ENCODE measurements around the gene GPR152.
"Not testable (repeated sequence)": the region's sequence is repeated elsewhere in the genome, so short reads cannot be mapped to it uniquely, and the experiment has no call there.

DNA sequence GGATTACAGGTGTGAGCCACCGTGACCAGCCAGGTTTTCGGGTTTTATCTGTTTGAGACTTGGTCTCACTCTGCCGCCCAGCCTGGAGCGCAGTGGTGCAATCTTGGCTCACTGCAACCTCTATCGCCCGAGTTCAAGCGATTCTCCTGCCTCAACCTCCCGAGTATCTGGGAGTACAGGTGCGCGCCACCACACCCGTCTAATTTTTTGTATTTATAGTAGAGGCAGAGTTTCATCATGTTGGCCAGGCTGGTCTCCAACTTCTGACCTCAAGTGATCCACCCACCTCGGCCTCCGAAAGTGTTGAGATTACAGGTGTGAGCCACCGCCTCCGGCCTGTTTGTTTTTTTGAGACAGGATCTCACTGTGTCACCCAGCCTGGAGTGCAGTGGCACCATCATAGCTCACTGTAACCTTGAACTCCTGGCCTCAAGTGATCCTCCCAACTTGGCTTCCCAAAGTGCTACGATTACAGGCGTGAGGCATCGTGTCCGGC, 25.1 kb downstream of the GPR152 start:
- TF ChIP-seq MYC (IDR thresholded peaks at IDR 0.05; ENCODE audit: borderline replicate concordance, low read length); EP300 (IDR thresholded peaks at IDR 0.05); MAFK (IDR thresholded peaks at IDR 0.05; ENCODE audit: partially characterized antibody); RFX5 (IDR thresholded peaks at IDR 0.05); POLR2A (IDR thresholded peaks at IDR 0.05; ENCODE audit: low read length); JUN (IDR thresholded peaks at IDR 0.05); CHD2 (IDR thresholded peaks at IDR 0.05; ENCODE audit: low read length, partially characterized antibody); RAD21 (conservative IDR thresholded peaks at IDR 0.05 in 1 of 2, IDR thresholded peaks at IDR 0.05 in 1 of 2): not testable (repeated sequence)
- TF ChIP-seq, protein P1, sequence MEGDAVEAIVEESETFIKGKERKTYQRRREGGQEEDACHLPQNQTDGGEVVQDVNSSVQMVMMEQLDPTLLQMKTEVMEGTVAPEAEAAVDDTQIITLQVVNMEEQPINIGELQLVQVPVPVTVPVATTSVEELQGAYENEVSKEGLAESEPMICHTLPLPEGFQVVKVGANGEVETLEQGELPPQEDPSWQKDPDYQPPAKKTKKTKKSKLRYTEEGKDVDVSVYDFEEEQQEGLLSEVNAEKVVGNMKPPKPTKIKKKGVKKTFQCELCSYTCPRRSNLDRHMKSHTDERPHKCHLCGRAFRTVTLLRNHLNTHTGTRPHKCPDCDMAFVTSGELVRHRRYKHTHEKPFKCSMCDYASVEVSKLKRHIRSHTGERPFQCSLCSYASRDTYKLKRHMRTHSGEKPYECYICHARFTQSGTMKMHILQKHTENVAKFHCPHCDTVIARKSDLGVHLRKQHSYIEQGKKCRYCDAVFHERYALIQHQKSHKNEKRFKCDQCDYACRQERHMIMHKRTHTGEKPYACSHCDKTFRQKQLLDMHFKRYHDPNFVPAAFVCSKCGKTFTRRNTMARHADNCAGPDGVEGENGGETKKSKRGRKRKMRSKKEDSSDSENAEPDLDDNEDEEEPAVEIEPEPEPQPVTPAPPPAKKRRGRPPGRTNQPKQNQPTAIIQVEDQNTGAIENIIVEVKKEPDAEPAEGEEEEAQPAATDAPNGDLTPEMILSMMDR (IDR thresholded peaks at IDR 0.05) = not testable (repeated sequence)
- TF ChIP-seq, protein P2, sequence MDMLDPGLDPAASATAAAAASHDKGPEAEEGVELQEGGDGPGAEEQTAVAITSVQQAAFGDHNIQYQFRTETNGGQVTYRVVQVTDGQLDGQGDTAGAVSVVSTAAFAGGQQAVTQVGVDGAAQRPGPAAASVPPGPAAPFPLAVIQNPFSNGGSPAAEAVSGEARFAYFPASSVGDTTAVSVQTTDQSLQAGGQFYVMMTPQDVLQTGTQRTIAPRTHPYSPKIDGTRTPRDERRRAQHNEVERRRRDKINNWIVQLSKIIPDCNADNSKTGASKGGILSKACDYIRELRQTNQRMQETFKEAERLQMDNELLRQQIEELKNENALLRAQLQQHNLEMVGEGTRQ (IDR thresholded peaks at IDR 0.05) = not testable (repeated sequence)
- TF ChIP-seq, protein P3, sequence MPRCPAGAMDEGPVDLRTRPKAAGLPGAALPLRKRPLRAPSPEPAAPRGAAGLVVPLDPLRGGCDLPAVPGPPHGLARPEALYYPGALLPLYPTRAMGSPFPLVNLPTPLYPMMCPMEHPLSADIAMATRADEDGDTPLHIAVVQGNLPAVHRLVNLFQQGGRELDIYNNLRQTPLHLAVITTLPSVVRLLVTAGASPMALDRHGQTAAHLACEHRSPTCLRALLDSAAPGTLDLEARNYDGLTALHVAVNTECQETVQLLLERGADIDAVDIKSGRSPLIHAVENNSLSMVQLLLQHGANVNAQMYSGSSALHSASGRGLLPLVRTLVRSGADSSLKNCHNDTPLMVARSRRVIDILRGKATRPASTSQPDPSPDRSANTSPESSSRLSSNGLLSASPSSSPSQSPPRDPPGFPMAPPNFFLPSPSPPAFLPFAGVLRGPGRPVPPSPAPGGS (IDR thresholded peaks at IDR 0.05) = not testable (repeated sequence)
- TF ChIP-seq, protein P4, sequence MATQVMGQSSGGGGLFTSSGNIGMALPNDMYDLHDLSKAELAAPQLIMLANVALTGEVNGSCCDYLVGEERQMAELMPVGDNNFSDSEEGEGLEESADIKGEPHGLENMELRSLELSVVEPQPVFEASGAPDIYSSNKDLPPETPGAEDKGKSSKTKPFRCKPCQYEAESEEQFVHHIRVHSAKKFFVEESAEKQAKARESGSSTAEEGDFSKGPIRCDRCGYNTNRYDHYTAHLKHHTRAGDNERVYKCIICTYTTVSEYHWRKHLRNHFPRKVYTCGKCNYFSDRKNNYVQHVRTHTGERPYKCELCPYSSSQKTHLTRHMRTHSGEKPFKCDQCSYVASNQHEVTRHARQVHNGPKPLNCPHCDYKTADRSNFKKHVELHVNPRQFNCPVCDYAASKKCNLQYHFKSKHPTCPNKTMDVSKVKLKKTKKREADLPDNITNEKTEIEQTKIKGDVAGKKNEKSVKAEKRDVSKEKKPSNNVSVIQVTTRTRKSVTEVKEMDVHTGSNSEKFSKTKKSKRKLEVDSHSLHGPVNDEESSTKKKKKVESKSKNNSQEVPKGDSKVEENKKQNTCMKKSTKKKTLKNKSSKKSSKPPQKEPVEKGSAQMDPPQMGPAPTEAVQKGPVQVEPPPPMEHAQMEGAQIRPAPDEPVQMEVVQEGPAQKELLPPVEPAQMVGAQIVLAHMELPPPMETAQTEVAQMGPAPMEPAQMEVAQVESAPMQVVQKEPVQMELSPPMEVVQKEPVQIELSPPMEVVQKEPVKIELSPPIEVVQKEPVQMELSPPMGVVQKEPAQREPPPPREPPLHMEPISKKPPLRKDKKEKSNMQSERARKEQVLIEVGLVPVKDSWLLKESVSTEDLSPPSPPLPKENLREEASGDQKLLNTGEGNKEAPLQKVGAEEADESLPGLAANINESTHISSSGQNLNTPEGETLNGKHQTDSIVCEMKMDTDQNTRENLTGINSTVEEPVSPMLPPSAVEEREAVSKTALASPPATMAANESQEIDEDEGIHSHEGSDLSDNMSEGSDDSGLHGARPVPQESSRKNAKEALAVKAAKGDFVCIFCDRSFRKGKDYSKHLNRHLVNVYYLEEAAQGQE (IDR thresholded peaks at IDR 0.05) = not testable (repeated sequence)

Data from A549 (cell line).